Daoy (cell line): ENCODE measurements around the gene TRMT2A. TPM values are rescaled to one million over a fixed set of nuclear protein-coding genes. Genes with fewer than 3 reads are reported as not detected.
A peak's percentile ranks its signal among the peaks of the same experiment; 100 is the strongest.

ENCODE experiments used
- DNase-seq: peaks from one replicate; pipeline ENCODE4 v3.0.0-alpha.2; 2015; ENCODE audit warnings: low read depth
- total RNA-seq: library from RNA; depleted of rRNA; stranded (reverse); fragments of >200 nt; shearing (Covaris generic); gene quantifications from 2 replicates; pipeline ENCODE4 v1.2.3, GENCODE V29; 2014

TRMT2A gene
- total RNA-seq, 1 experiment from 2014 or later, result 41.3 TPM

- DNase-seq, result no peak
Observed at GRCh38 chr22:20135265-20135664, 18.2 kb upstream of the TRMT2A start.

GRCh38 chr22:20133930-20134549 lies 17.0 kb upstream of the TRMT2A start:
- no peak for DNase-seq

- DNase-seq, result no peak
Observed at GRCh38 chr22:20132686-20133246, 15.7 kb upstream of the TRMT2A start.

- no peak for DNase-seq
Observed at GRCh38 chr22:20131859-20132685, 15.0 kb upstream of the TRMT2A start.

- no peak for DNase-seq
Observed at GRCh38 chr22:20131597-20131858, 14.5 kb upstream of the TRMT2A start, which contains the start of gene ZDHHC8. ZDHHC8 (plus strand) TSS chr22:20131804; CDS start chr22:20131948, 144 bp downstream.

GRCh38 chr22:20130731-20131596 lies 13.9 kb upstream of the TRMT2A start:
- peak; percentile 69 for DNase-seq

- no peak for DNase-seq
Observed at GRCh38 chr22:20130319-20130718, 13.3 kb upstream of the TRMT2A start.

- no peak for DNase-seq
Observed at GRCh38 chr22:20129747-20130014, 12.7 kb upstream of the TRMT2A start.

- DNase-seq, result peak; percentile 54
Observed at GRCh38 chr22:20128902-20129746, 12.1 kb upstream of the TRMT2A start.

- no peak for DNase-seq
Observed at GRCh38 chr22:20128619-20128901, 11.5 kb upstream of the TRMT2A start.

- DNase-seq, result no peak
Observed at GRCh38 chr22:20127869-20128618, 11.0 kb upstream of the TRMT2A start.

- no peak for DNase-seq
Observed at GRCh38 chr22:20127318-20127868, 10.4 kb upstream of the TRMT2A start.

GRCh38 chr22:20126284-20127029 lies 9.4 kb upstream of the TRMT2A start:
- DNase-seq, result no peak

- DNase-seq, result no peak
Observed at GRCh38 chr22:20125201-20126174, 8.5 kb upstream of the TRMT2A start.

GRCh38 chr22:20124083-20124787 lies 7.2 kb upstream of the TRMT2A start:
- DNase-seq, result no peak

- no peak for DNase-seq
Observed at GRCh38 chr22:20123366-20124082, 6.5 kb upstream of the TRMT2A start.

- no peak for DNase-seq
Observed at GRCh38 chr22:20121856-20122415, 4.9 kb upstream of the TRMT2A start.
